Hepatocyte (in vitro differentiated cells): Measurements from ENCODE around the gene NOSIP. TPM values are rescaled to one million over a fixed set of nuclear protein-coding genes. Genes with fewer than 3 reads are reported as not detected.

Source experiments
- DNase-seq: peaks from one replicate; pipeline ENCODE4 v3.0.0-alpha.2; 2016; ENCODE audit warnings: low spot score
- H2AFZ ChIP-seq: fragments of 200-600 bp; sonication (generic); 2 replicates; pipeline ENCODE4 v1.6.0; 2016; ENCODE audit warnings: antibody characterized with exemption, mild to moderate bottlenecking
- H3K27ac ChIP-seq: fragments of 200-600 bp; sonication (generic); 2 replicates; pipeline ENCODE4 v1.5.1; 2016; ENCODE audit warnings: mild to moderate bottlenecking
- H3K27me3 ChIP-seq: fragments of 200-600 bp; sonication (generic); 2 replicates; pipeline ENCODE4 v1.6.1; 2016
- H3K36me3 ChIP-seq: fragments of 200-600 bp; sonication (generic); replicated peaks from 2 replicates; pipeline ENCODE4 v1.5.1; 2016; ENCODE audit warnings: low read depth; ENCODE audit not compliant: insufficient read depth
- H3K4me1 ChIP-seq: fragments of 200-600 bp; sonication (generic); 2 replicates; pipeline ENCODE4 v1.5.1; 2016; ENCODE audit warnings: mild to moderate bottlenecking, moderate library complexity; ENCODE audit not compliant: insufficient read depth
- H3K4me2 ChIP-seq: fragments of 200-600 bp; sonication (generic); 2 replicates; pipeline ENCODE4 v1.6.0; 2016
- H3K4me3 ChIP-seq: fragments of 200-600 bp; sonication (generic); 2 replicates; pipeline ENCODE4 v1.5.1; 2016; ENCODE audit warnings: mild to moderate bottlenecking
- H3K79me2 ChIP-seq: fragments of 200-600 bp; sonication (generic); 2 replicates; pipeline ENCODE4 v1.6.0; 2017; ENCODE audit warnings: mild to moderate bottlenecking
- H3K9me2 ChIP-seq: fragments of 200-600 bp; sonication (generic); replicated peaks from 2 replicates; pipeline ENCODE4 v1.6.0; 2017; ENCODE audit warnings: mild to moderate bottlenecking; ENCODE audit not compliant: insufficient read depth
- H3K9me3 ChIP-seq: fragments of 200-600 bp; sonication (generic); 2 replicates; pipeline ENCODE4 v1.5.1; 2016; ENCODE audit warnings: low read depth, mild to moderate bottlenecking
- H4K20me1 ChIP-seq: fragments of 200-600 bp; sonication (generic); 2 replicates; pipeline ENCODE4 v1.6.0; 2016; ENCODE audit warnings: mild to moderate bottlenecking; ENCODE audit not compliant: insufficient read depth, poor library complexity, severe bottlenecking
- CTCF ChIP-seq: fragments of 200-600 bp; sonication (generic); IDR thresholded peaks from 2 replicates; pipeline ENCODE4 v1.5.1; 2016; ENCODE audit warnings: antibody characterized with exemption, mild to moderate bottlenecking; ENCODE audit not compliant: poor library complexity
- EZH2 ChIP-seq: fragments of 200-600 bp; sonication (generic); IDR thresholded peaks from 2 replicates; pipeline ENCODE4 v1.6.1; 2016; ENCODE audit warnings: antibody characterized with exemption, mild to moderate bottlenecking, borderline replicate concordance
- EZH2phosphoT487 ChIP-seq: fragments of 200-600 bp; sonication (generic); IDR thresholded peaks from one replicate; pipeline ENCODE4 v1.6.1; 2018; ENCODE audit warnings: antibody characterized with exemption, mild to moderate bottlenecking, low read depth, moderate library complexity; ENCODE audit not compliant: unreplicated experiment, severe bottlenecking
- WGBS: methylation state at CpG from one replicate; pipeline ENCODE4 v1.1.6; 2016; ENCODE audit warnings: low lambda C conversion rate; ENCODE audit errors: missing lambda C conversion rate; 5-methylcytosine and 5-hydroxymethylcytosine counted together
- polyA plus RNA-seq: library from polyadenylated mRNA; unstranded; fragments of >200 nt; fragmentation: Nextera tagmentation; extraction: Ambion mirVana; gene quantifications from 2 replicates; pipeline ENCODE4 v1.2.1, GENCODE V29; 2016
- total RNA-seq: library from RNA; depleted of rRNA; stranded (reverse); fragments of >200 nt; gene quantifications from 2 replicates; pipeline ENCODE4 v1.2.3, GENCODE V29; 2014

NOSIP gene
- total and polyA plus RNA-seq, 2 experiments from 2014 or later: 52.8 to 93.9 TPM

- Histone ChIP-seq H3K9me2 (no peaks in the 10 kb centered on the region), H3K4me1 (peaks cover 5% of the 10 kb centered on the region), H3K27ac (no peak overlapping the region), H3K4me3 (no peak overlapping the region), H3K9me3 (no peaks in the 10 kb centered on the region), H3K79me2 (peaks cover 37% of the 10 kb centered on the region), H3K27me3 (no peaks in the 10 kb centered on the region), H2AFZ (no peak overlapping the region), H3K4me2 (no peak overlapping the region), H3K36me3 (no peaks in the 10 kb centered on the region), H4K20me1 (no peaks in the 10 kb centered on the region)
- 94% methylated on average over 3 of the region's 3 CpGs for WGBS
- no peak for DNase-seq
- no peak for TF ChIP-seq EZH2phosphoT487
Measured at GRCh38 chr19:49559443-49559842, 20.9 kb downstream of the NOSIP start.

- Histone ChIP-seq H2AFZ (no peak overlapping the region), H3K36me3 (no peaks in the 10 kb centered on the region), H3K4me1 (peaks cover 5% of the 10 kb centered on the region), H3K9me2 (no peaks in the 10 kb centered on the region), H3K27ac (no peak overlapping the region), H3K27me3 (no peaks in the 10 kb centered on the region), H3K4me2 (no peak overlapping the region), H4K20me1 (no peaks in the 10 kb centered on the region), H3K4me3 (no peak overlapping the region), H3K9me3 (no peaks in the 10 kb centered on the region), H3K79me2 (peaks cover 29% of the 10 kb centered on the region)
- TF ChIP-seq CTCF (no peak), EZH2 (no peak), EZH2phosphoT487 (no peak)
- 96% methylated on average over 7 of the region's 7 CpGs for WGBS
- DNase-seq: no peak
Measured at GRCh38 chr19:49558591-49558990, 21.8 kb downstream of the NOSIP start.

GRCh38 chr19:49557641-49558325 lies 22.6 kb downstream of the NOSIP start:
- no peak overlapping the region for H3K4me2 ChIP-seq
- H3K27ac ChIP-seq: no peak overlapping the region
- no peaks in the 10 kb centered on the region for H3K9me3 ChIP-seq
- H3K4me3 ChIP-seq: no peak overlapping the region
- H3K36me3 ChIP-seq: no peaks in the 10 kb centered on the region
- H2AFZ ChIP-seq: no peak overlapping the region
- no peak for DNase-seq
- H4K20me1 ChIP-seq: no peaks in the 10 kb centered on the region
- no peaks in the 10 kb centered on the region for H3K27me3 ChIP-seq
- H3K79me2 ChIP-seq: peaks cover 20% of the 10 kb centered on the region
- H3K9me2 ChIP-seq: no peaks in the 10 kb centered on the region
- TF ChIP-seq CTCF (no peak), EZH2 (no peak), EZH2phosphoT487 (no peak)
- peaks cover 5% of the 10 kb centered on the region for H3K4me1 ChIP-seq
- WGBS: 94% methylated on average over 18 of the region's 18 CpGs

- no peak overlapping the region for H3K4me2 ChIP-seq
- no peak overlapping the region for H2AFZ ChIP-seq
- H3K9me2 ChIP-seq: no peaks in the 10 kb centered on the region
- no peak for DNase-seq
- H4K20me1 ChIP-seq: no peaks in the 10 kb centered on the region
- no peaks in the 10 kb centered on the region for H3K9me3 ChIP-seq
- peaks cover 3% of the 10 kb centered on the region for H3K4me1 ChIP-seq
- no peaks in the 10 kb centered on the region for H3K27me3 ChIP-seq
- H3K4me3 ChIP-seq: no peak overlapping the region
- no peaks in the 10 kb centered on the region for H3K36me3 ChIP-seq
- 89% methylated on average over 56 of the region's 66 CpGs for WGBS
- TF ChIP-seq EZH2 (no peak), CTCF (no peak), EZH2phosphoT487 (no peak)
- no peak overlapping the region for H3K27ac ChIP-seq
- H3K79me2 ChIP-seq: peaks cover 10% of the 10 kb centered on the region
Measured at GRCh38 chr19:49556412-49557398, 23.7 kb downstream of the NOSIP start.
